Thoracic aorta (tissue), 2 donors: ENCODE results near the gene EXD2. TPM values are rescaled to one million over a fixed set of nuclear protein-coding genes. Genes with fewer than 3 reads are reported as not detected.

ENCODE experiments used
- ATAC-seq: fragments of 150-250 bp; one replicate; pipeline ENCODE4 v1.8.0; 2017; ENCODE audit warnings: low read depth; ENCODE audit not compliant: insufficient number of reproducible peaks, low FRiP score
- DNase-seq: peaks from one replicate; pipeline ENCODE4 v3.0.0-alpha.2; 2020; ENCODE audit warnings: low spot score
- H3K27ac ChIP-seq, 2 donors: fragments of 200-600 bp; sonication (generic); 1 replicate in 1 of 2; 2 replicates in 1 of 2; pipeline ENCODE4 v1.5.1; 2016; ENCODE audit warnings: mild to moderate bottlenecking in 2 of 2, moderate library complexity in 2 of 2
- H3K27me3 ChIP-seq: fragments of 200-600 bp; sonication (generic); replicated peaks from 2 replicates; pipeline ENCODE4 v1.6.0; 2016; ENCODE audit warnings: mild to moderate bottlenecking; ENCODE audit not compliant: insufficient read depth
- H3K36me3 ChIP-seq: fragments of 200-600 bp; sonication (generic); one replicate; pipeline ENCODE4 v1.5.1; 2016
- H3K4me1 ChIP-seq, 2 donors: fragments of 200-600 bp; sonication (generic); 1 replicate in 1 of 2; 2 replicates in 1 of 2; pipeline versions ENCODE4 v1.5.1 to v1.6.0; 2016; ENCODE audit warnings: low read depth in 2 of 2, mild to moderate bottlenecking in 1 of 2; ENCODE audit not compliant: control insufficient read depth in 1 of 2
- H3K4me3 ChIP-seq: fragments of 200-600 bp; sonication (generic); 2 replicates; pipeline ENCODE4 v1.5.1; 2016; ENCODE audit warnings: mild to moderate bottlenecking
- H3K9me3 ChIP-seq: fragments of 200-600 bp; sonication (generic); 2 replicates; pipeline ENCODE4 v1.5.1; 2016
- total RNA-seq, 2 donors: library from RNA; depleted of rRNA; stranded (reverse); fragments of >200 nt; gene quantifications; one replicate each; pipeline versions ENCODE4 v1.1.0 to v1.2.3, GENCODE V29; 2016
- TF ChIP-seq, protein P1 (sequence below): fragments of 200-600 bp; sonication (generic); IDR thresholded peaks from one replicate; pipeline ENCODE4 v1.5.1; 2019; ENCODE audit warnings: antibody characterized with exemption

Gene EXD2
- total RNA-seq, 2 donors from 2014 or later, result 10.4 to 10.9 TPM

DNA sequence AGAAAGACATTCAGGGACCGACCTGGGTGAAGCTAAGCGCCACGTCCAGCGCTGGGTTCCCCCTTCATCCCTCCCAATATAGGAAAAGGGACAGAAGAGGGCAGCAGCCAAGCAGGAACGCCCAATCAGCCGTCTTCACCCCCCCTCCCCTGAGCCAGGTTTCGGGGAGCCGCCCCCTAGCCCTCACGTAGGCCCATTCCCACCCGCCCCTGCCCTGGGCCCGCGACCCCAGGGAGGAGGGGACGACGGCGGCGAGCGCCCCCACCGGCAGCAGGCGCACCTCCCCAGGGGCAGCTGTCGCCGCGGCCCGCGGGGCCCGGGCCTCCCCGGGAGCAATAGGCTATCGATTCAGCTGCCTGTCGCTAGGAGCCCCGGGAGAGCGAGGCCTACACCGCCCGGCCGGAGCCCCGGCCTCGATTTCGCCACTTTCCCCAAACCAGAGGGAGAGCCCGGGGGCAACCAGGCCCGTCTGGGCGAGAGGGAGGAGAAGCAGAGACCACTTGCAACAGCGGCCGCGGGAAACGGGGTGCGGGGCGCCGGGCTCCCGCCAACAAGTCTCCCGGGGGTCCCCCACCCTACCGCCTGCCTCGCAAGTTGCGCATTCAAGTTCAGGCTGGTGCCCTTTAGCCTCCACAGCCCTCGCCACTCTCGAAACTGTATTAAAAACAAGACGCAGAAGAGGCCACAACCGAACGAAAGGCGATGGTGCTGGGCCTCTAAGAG, 39.7 kb upstream of the EXD2 start:
- H3K4me1 ChIP-seq, result peaks cover 21 to 46% of the 10 kb centered on the region in 2 donors
- no peak for DNase-seq
- TF ChIP-seq, protein P1, sequence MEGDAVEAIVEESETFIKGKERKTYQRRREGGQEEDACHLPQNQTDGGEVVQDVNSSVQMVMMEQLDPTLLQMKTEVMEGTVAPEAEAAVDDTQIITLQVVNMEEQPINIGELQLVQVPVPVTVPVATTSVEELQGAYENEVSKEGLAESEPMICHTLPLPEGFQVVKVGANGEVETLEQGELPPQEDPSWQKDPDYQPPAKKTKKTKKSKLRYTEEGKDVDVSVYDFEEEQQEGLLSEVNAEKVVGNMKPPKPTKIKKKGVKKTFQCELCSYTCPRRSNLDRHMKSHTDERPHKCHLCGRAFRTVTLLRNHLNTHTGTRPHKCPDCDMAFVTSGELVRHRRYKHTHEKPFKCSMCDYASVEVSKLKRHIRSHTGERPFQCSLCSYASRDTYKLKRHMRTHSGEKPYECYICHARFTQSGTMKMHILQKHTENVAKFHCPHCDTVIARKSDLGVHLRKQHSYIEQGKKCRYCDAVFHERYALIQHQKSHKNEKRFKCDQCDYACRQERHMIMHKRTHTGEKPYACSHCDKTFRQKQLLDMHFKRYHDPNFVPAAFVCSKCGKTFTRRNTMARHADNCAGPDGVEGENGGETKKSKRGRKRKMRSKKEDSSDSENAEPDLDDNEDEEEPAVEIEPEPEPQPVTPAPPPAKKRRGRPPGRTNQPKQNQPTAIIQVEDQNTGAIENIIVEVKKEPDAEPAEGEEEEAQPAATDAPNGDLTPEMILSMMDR, result peak; percentile 47

DNA sequence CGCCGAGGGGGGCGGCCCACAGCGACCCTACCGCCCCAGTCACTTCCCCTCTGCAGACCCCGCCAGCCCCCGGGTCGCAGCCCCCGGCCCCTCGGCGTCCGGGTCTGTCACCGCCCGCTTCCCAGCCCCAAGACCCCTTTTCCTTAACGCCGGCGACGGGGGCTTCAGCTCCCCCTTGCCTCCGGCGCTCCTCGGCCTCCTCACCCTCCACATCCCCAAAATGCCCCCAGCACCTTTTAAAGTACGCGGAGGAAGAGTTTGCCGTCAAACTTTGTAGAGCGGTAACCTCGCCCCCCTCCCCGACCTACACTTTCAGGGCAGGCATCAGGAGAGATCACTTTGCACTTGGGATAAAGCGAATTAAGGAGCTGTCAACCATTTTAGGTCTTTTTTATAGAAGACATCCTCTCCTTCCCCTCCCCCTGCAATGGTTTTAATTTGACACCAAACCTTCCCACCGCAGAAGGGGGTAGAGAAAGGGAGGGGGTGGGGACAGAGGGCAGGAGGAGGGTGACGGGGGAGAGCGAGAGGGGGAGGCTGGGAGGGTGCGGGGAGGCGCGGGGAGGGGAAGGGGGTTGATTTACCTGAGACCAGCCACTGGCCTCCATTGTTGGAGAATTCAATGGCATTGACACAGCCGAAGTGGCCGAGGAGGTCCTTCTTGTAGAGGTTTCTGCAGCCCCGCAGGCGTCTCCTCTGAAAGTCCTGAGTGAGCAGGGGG, 39.0 kb upstream of the EXD2 start:
- DNase-seq, result no peak
- H3K27me3 ChIP-seq, result no peaks in the 10 kb centered on the region
- no peaks in the 10 kb centered on the region for H3K9me3 ChIP-seq
- peak overlapping the region; percentile 95 to 96 for H3K27ac ChIP-seq
- H3K4me3 ChIP-seq, result peak overlapping the region; percentile 92
- ATAC-seq, result peak; percentile 7
- TF ChIP-seq, protein P1, result no peak
- H3K36me3 ChIP-seq, result no peaks in the 10 kb centered on the region
- H3K4me1 ChIP-seq, result peaks cover 21 to 46% of the 10 kb centered on the region in 2 donors

More for the DNA sequence above, 39.7 kb upstream of the EXD2 start:
- H3K9me3 ChIP-seq, result no peaks in the 10 kb centered on the region
- no peak for ATAC-seq
- no peaks in the 10 kb centered on the region for H3K36me3 ChIP-seq
- H3K27me3 ChIP-seq, result no peaks in the 10 kb centered on the region
- peak overlapping the region; percentile 95 to 96 for H3K27ac ChIP-seq
- peak overlapping the region; percentile 92 for H3K4me3 ChIP-seq

DNA sequence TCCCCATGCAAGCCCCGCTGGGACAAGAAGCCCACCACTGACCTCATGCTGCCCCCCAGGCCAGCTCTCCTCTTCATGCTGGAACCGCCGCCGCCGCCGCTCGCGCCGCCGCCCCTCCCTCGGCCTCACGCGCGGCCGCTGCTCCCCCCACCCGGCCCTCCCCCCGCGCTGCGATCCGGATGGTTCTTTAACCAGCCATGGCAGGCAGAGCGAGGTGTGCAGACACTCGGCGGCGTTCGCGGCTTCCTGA, 38.5 kb upstream of the EXD2 start, which contains the start of gene DCAF5:
Gene DCAF5, minus strand, starts transcription at position 218 of the 250 bp plus-strand sequence. Its CDS starts 141 bp downstream, at position 77.
- TF ChIP-seq, protein P1, result no peak
- Histone ChIP-seq H3K9me3 (no peaks in the 10 kb centered on the region), H3K4me3 (peak within 1 kb of the TSS; percentile 92), H3K36me3 (no peaks in the 10 kb centered on the region), H3K27me3 (no peaks in the 10 kb centered on the region), H3K27ac (peak within 1 kb of the TSS; percentile 95 to 96), H3K4me1 (peaks cover 21 to 46% of the 10 kb centered on the region in 2 donors)
- DNase-seq (peak; percentile 76), ATAC-seq (no peak)

GRCh38 chr14:69153152-69153872, 38.0 kb upstream of the EXD2 start:
- H3K4me3 ChIP-seq, result peak overlapping the region; percentile 92
- DNase-seq (no peak), ATAC-seq (peak; percentile 81)
- H3K4me1 ChIP-seq, result peaks cover 21 to 44% of the 10 kb centered on the region in 2 donors
- H3K9me3 ChIP-seq, result no peaks in the 10 kb centered on the region
- H3K36me3 ChIP-seq, result no peaks in the 10 kb centered on the region
- no peaks in the 10 kb centered on the region for H3K27me3 ChIP-seq
- TF ChIP-seq, protein P1, result no peak
- H3K27ac ChIP-seq, result peak overlapping the region; percentile 95 to 96

DNA sequence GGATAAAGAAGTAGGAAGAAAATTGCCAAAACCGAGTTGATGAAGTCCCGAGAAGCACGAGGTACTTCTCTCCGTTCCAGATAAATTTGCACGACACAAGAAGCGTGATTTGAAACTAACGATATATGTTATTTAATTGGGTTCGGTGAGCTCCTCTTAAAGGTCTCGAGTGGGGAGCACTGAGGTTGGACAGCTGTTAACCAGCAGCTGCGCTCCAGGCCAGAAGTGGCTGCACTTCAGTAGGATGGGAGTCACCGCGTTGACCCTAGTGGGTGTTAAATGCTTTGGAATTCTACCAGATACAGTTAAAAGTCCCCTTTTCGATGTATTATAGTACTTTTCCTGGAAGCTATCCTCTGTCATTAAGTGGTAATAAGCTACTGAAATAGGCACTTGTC, 37.4 kb upstream of the EXD2 start:
- DNase-seq (no peak), ATAC-seq (no peak)
- Histone ChIP-seq H3K4me3 (peak overlapping the region; percentile 92), H3K27me3 (no peaks in the 10 kb centered on the region), H3K4me1 (peaks cover 21 to 39% of the 10 kb centered on the region in 2 donors), H3K27ac (peak overlapping the region; percentile 95 to 96), H3K36me3 (no peaks in the 10 kb centered on the region), H3K9me3 (no peaks in the 10 kb centered on the region)
- TF ChIP-seq, protein P1, result no peak
